Iris pigment epithelial cell (primary cell): ENCODE data around the gene ZNF493.

Source experiments
- DNase-seq: peaks from one replicate; pipeline ENCODE4 v3.0.0-alpha.2; 2011; ENCODE audit warnings: low read depth

Gene ZNF493

GRCh38 chr19:21396893-21397572 lies at the start of gene ZNF493:
Gene ZNF493, plus strand, starts transcription at chr19:21397133. Its CDS starts 105 bp downstream, at chr19:21397238.
- DNase-seq, result peak; percentile 96

GRCh38 chr19:21352830-21353229 lies 44.1 kb upstream of the ZNF493 start:
- DNase-seq, result no peak

- DNase-seq, result peak; percentile 98
Measured at GRCh38 chr19:21358768-21359451, 38.0 kb upstream of the ZNF493 start, which contains the start of gene ZNF738. Gene ZNF738, plus strand, starts transcription at chr19:21359000. Its CDS starts 141 bp downstream, at chr19:21359141.

GRCh38 chr19:21362291-21362690 lies 34.6 kb upstream of the ZNF493 start:
- no peak for DNase-seq

- DNase-seq, result no peak
Measured at GRCh38 chr19:21383980-21384582, 12.9 kb upstream of the ZNF493 start.

GRCh38 chr19:21396121-21396520 lies 812 bp upstream of the ZNF493 start:
- DNase-seq, result no peak

- DNase-seq, result peak; percentile 51
Measured at GRCh38 chr19:21398851-21399250, 1.9 kb downstream of the ZNF493 start.

GRCh38 chr19:21402303-21402985 lies 5.5 kb downstream of the ZNF493 start:
- no peak for DNase-seq

- DNase-seq, result no peak
Measured at GRCh38 chr19:21410166-21410565, 13.2 kb downstream of the ZNF493 start.

- no peak for DNase-seq
Measured at GRCh38 chr19:21422244-21422643, 25.3 kb downstream of the ZNF493 start.

- DNase-seq, result no peak
Measured at GRCh38 chr19:21423057-21424041, 26.4 kb downstream of the ZNF493 start.

GRCh38 chr19:21430675-21431074 lies 33.7 kb downstream of the ZNF493 start:
- DNase-seq, result no peak

GRCh38 chr19:21432590-21432989 lies 35.7 kb downstream of the ZNF493 start:
- DNase-seq, result no peak

GRCh38 chr19:21434516-21434915 lies 37.6 kb downstream of the ZNF493 start:
- DNase-seq, result no peak

- DNase-seq, result no peak
Measured at GRCh38 chr19:21434967-21435544, 38.1 kb downstream of the ZNF493 start.

GRCh38 chr19:21439201-21439751 lies 42.3 kb downstream of the ZNF493 start:
- DNase-seq, result peak; percentile 81

GRCh38 chr19:21440321-21440720 lies 43.4 kb downstream of the ZNF493 start:
- no peak for DNase-seq

GRCh38 chr19:21451187-21451586 lies 54.3 kb downstream of the ZNF493 start:
- no peak for DNase-seq

- DNase-seq, result no peak
Measured at GRCh38 chr19:21454901-21455300, 58.0 kb downstream of the ZNF493 start.

GRCh38 chr19:21460686-21461085 lies 63.8 kb downstream of the ZNF493 start:
- DNase-seq, result no peak

- DNase-seq, result no peak
Measured at GRCh38 chr19:21462540-21462939, 65.6 kb downstream of the ZNF493 start.
